B cell (primary cell): ENCODE results near the gene TOP3B.

Experiments
- EZH2 ChIP-seq: IDR thresholded peaks from 2 replicates; pipeline ENCODE4 v1.6.1; 2012; ENCODE audit warnings: borderline replicate concordance, low read depth, mild to moderate bottlenecking, moderate library complexity, low read length; ENCODE audit not compliant: insufficient read depth, poor library complexity, severe bottlenecking
- TF ChIP-seq, protein P1 (sequence below): fragments of 200-600 bp; IDR thresholded peaks from one replicate; pipeline ENCODE4 v1.8.0; 2022; ENCODE audit warnings: antibody characterized with exemption, mild to moderate bottlenecking

DNA sequence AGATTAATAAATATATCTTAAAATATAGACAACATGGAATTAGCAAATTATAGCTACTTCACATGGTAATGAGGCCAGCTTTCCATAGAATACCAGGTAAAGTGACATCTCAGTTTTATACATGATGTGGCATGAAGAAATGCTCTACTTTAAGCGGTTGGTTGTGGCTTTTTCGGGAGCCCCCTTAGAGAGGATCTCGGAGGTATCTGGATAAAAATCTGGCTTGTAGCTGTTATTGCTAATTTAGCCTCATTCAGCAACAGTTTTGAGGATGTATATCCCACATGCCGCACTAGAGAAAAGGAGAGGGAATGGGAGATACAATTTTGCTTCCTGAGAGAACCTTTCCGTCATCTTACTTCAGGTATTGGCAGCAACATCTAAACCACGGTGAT, 24.0 kb upstream of the TOP3B start:
- TF ChIP-seq, protein P1, sequence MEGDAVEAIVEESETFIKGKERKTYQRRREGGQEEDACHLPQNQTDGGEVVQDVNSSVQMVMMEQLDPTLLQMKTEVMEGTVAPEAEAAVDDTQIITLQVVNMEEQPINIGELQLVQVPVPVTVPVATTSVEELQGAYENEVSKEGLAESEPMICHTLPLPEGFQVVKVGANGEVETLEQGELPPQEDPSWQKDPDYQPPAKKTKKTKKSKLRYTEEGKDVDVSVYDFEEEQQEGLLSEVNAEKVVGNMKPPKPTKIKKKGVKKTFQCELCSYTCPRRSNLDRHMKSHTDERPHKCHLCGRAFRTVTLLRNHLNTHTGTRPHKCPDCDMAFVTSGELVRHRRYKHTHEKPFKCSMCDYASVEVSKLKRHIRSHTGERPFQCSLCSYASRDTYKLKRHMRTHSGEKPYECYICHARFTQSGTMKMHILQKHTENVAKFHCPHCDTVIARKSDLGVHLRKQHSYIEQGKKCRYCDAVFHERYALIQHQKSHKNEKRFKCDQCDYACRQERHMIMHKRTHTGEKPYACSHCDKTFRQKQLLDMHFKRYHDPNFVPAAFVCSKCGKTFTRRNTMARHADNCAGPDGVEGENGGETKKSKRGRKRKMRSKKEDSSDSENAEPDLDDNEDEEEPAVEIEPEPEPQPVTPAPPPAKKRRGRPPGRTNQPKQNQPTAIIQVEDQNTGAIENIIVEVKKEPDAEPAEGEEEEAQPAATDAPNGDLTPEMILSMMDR: no peak
- TF ChIP-seq EZH2: no peak
